ENCODE data around the gene CENPX. TPM values are rescaled to one million over a fixed set of nuclear protein-coding genes. Genes with fewer than 3 reads are reported as not detected.

The CENPX gene
- total RNA-seq, 4 donors from 2014 or later = 46.0 to 74.0 (median 57.5) TPM

DNA sequence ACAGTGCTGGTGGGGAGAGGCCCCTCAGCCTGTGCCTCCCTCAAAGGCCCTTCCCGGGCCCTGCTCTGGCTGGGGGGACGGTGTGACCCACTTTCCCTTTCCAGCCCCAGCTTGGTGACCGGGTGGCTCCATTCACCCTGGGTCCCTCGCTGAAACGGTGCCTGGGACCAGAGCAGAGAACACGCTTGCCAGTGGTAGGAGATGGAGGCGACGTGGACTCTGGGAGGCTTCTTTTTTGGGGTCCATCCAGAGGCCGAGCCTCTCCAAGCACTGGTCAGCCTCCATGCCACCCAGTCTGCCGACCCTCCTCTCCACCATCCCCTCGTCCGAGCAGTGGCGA is 7.7 kb downstream of the CENPX start:
- TF ChIP-seq, protein P1, sequence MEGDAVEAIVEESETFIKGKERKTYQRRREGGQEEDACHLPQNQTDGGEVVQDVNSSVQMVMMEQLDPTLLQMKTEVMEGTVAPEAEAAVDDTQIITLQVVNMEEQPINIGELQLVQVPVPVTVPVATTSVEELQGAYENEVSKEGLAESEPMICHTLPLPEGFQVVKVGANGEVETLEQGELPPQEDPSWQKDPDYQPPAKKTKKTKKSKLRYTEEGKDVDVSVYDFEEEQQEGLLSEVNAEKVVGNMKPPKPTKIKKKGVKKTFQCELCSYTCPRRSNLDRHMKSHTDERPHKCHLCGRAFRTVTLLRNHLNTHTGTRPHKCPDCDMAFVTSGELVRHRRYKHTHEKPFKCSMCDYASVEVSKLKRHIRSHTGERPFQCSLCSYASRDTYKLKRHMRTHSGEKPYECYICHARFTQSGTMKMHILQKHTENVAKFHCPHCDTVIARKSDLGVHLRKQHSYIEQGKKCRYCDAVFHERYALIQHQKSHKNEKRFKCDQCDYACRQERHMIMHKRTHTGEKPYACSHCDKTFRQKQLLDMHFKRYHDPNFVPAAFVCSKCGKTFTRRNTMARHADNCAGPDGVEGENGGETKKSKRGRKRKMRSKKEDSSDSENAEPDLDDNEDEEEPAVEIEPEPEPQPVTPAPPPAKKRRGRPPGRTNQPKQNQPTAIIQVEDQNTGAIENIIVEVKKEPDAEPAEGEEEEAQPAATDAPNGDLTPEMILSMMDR (IDR thresholded peaks at IDR 0.05; ENCODE audit: low read depth) = no peak

GRCh38 chr17:82014432-82014831 is 8.2 kb downstream of the CENPX start:
- TF ChIP-seq, protein P1 (IDR thresholded peaks at IDR 0.05; ENCODE audit: low read depth) = no peak

GRCh38 chr17:82013772-82014321 is 8.8 kb downstream of the CENPX start:
- TF ChIP-seq, protein P1 (IDR thresholded peaks at IDR 0.05; ENCODE audit: low read depth) = no peak

- TF ChIP-seq, protein P1 (IDR thresholded peaks at IDR 0.05; ENCODE audit: low read depth) = no peak
These were observed 9.3 kb downstream of the CENPX start for GRCh38 chr17:82013341-82013740.

DNA sequence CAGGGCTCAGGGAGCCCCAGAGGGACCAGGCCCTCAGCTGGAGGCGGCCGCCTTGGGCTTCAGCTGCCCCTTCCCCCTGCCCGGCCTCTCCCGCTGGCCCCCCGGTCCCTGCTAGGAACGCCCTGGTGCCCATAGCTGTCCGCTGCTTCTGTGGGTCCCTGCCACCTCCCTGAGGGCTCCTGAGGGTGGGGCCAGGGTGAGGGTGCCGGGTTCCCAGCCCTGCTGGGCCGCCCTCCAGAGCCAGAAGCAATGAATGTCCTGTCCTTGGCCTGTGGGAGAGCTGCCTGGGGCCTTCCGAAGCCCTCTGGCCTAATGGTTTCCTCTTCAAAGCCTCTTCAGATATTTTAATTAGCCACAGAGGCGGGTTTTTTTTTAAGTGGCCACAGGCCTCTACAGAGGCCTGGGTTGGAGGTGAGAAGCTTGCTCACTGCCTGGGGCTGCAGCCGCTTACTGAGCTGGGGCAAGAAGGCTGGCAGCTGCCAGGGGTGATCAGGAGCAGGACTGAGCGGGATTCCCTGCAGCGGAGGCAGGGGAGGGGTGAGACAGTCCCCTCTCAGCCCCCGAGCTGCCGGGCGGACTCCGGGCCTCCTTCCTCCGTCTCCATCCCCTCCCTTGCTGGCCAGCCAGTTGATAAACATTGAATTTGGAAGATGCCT is 9.9 kb downstream of the CENPX start:
- TF ChIP-seq, protein P1 (IDR thresholded peaks at IDR 0.05; ENCODE audit: low read depth) = no peak

- TF ChIP-seq, protein P1 (IDR thresholded peaks at IDR 0.05; ENCODE audit: low read depth) = no peak
These were observed 10.4 kb downstream of the CENPX start for GRCh38 chr17:82012261-82012639.

GRCh38 chr17:82011617-82012187 is 11.0 kb downstream of the CENPX start:
- TF ChIP-seq, protein P1 (IDR thresholded peaks at IDR 0.05; ENCODE audit: low read depth) = no peak
